ENCODE data around the gene TRMT6.

Gene TRMT6

DNA sequence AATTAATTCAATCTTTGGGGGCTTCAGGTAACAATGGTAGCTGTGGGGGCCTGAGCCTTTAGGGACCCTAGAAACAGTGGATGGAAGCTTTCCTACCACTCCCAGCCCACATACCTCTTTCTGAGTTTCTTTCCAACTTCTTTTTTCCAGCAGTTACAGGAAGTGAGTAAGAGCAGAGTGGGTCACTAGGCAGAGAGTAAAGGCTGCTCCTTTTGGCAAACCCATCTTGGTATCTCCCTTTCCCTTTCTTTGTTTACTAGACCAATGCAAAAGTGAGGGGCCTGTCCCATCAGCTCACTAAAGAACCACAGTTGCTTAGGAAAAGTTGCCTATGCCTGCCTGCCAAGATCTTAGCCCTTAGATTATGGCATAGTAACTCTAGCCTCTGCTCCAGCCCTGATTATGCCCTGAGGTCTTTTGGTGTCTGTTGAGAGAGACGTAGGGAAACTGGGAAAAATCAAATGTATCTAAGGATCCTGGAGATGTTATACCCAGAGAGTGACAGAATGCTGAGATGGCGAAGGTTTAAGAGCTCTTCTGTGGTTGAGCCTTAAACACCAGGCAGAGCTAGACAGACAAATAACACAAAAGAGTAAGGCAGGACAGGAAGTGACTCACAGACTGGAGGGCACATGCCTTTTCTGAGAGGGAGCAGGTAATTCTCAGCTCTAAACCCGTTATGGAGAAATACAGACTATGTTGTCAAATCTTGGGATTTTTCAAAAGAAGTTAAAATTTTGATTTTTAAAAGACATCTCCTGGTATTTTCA, 31.3 kb downstream of the TRMT6 start:
- H2AK5ac ChIP-seq (ENCODE audit: low read length, severe bottlenecking), result no peak overlapping the region
- no peak overlapping the region for H2BK5ac ChIP-seq (ENCODE audit: low read depth, low read length, poor library complexity, severe bottlenecking)
- H3K27ac ChIP-seq (ENCODE audit: low read length, poor library complexity, severe bottlenecking), result peak overlapping the region; percentile 59
- no peak overlapping the region for H3K4me2 ChIP-seq (ENCODE audit: low read length, poor library complexity, severe bottlenecking)
- H2AFZ ChIP-seq (ENCODE audit: low read depth, low read length), result no peak overlapping the region
- peak; percentile 43 for DNase-seq
- no peak overlapping the region for H3K4me3 ChIP-seq (ENCODE audit: insufficient read depth in 1 of 2, low read depth in 1 of 2, low read length in 2 of 2)
- no peak overlapping the region for H3K18ac ChIP-seq (ENCODE audit: low read depth in 1 of 2, low read length in 2 of 2)
- WGBS, result 13% methylated on average over 2 of the region's 3 CpGs
- no peak overlapping the region for H2BK120ac ChIP-seq (ENCODE audit: low read depth, low read length)
- peak overlapping the region; percentile 13 for H4K8ac ChIP-seq (ENCODE audit: low read length)
- H4K91ac ChIP-seq (ENCODE audit: low read length), result no peak overlapping the region
- H3K4me1 ChIP-seq (ENCODE audit: control insufficient read depth, insufficient read depth, low read depth, low read length), result peaks cover 3% of the 10 kb centered on the region
- no peaks in the 10 kb centered on the region for H3K79me1 ChIP-seq (replicated peaks; ENCODE audit: low read length, poor library complexity, severe bottlenecking)
- H3K36me3 ChIP-seq (ENCODE audit: control insufficient read depth in 1 of 2, insufficient read depth in 2 of 2, low read depth in 1 of 2, low read length in 2 of 2), result no peaks in the 10 kb centered on the region
- H3K9ac ChIP-seq (ENCODE audit: low read length), result no peak overlapping the region
- H3K4ac ChIP-seq (ENCODE audit: low read depth in 1 of 2, low read length in 2 of 2), result no peak overlapping the region
- peak overlapping the region in 1 of 2 experiments; percentile 63 for H2BK12ac ChIP-seq (ENCODE audit: low read length in 2 of 2)
- no peak overlapping the region for H2BK15ac ChIP-seq (ENCODE audit: low read depth, poor library complexity, severe bottlenecking)
- H3K23ac ChIP-seq (ENCODE audit: low read length in 2 of 2), result no peak overlapping the region
- H3K14ac ChIP-seq (ENCODE audit: low read length in 2 of 2), result no peak overlapping the region
- H3K9me3 ChIP-seq (ENCODE audit: control insufficient read depth, low read length), result no peaks in the 10 kb centered on the region
- peaks cover 8 to 21% of the 10 kb centered on the region in 2 experiments for H3K27me3 ChIP-seq (ENCODE audit: control insufficient read depth in 1 of 2, insufficient read depth in 1 of 2, low read length in 2 of 2)

DNA sequence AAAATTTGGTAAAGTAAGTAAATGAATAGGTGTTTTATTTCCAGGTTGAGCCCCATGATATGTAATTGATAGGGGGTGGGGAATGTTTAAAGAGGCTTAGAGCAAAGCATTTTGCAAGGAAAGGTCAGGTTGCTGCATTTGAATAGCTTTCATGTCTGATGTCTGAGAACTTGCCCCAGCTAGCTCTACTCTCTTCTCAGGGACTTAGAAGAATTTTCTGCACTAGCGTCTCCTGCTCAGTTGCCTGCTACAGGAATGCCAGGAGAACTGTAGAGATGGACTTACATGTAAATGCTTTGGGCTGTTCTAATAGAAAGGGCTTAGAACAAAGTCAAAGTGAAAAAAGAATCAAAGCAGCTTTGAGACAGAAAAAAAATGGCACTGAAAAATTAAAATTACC, 35.5 kb downstream of the TRMT6 start:
- Histone ChIP-seq H2AFZ (ENCODE audit: low read depth, low read length) (no peak overlapping the region), H2BK12ac (ENCODE audit: low read length in 2 of 2) (no peak overlapping the region), H3K4me2 (ENCODE audit: low read length, poor library complexity, severe bottlenecking) (no peak overlapping the region), H2BK15ac (ENCODE audit: low read depth, poor library complexity, severe bottlenecking) (no peak overlapping the region), H3K4ac (ENCODE audit: low read depth in 1 of 2, low read length in 2 of 2) (no peak overlapping the region), H4K91ac (ENCODE audit: low read length) (no peak overlapping the region), H3K27ac (ENCODE audit: low read length, poor library complexity, severe bottlenecking) (no peak overlapping the region), H3K23ac (ENCODE audit: low read length in 2 of 2) (no peak overlapping the region), H3K4me1 (ENCODE audit: control insufficient read depth, insufficient read depth, low read depth, low read length) (peaks cover 8% of the 10 kb centered on the region), H3K18ac (ENCODE audit: low read depth in 1 of 2, low read length in 2 of 2) (no peak overlapping the region), H3K36me3 (ENCODE audit: control insufficient read depth in 1 of 2, insufficient read depth in 2 of 2, low read depth in 1 of 2, low read length in 2 of 2) (no peaks in the 10 kb centered on the region), H3K9ac (ENCODE audit: low read length) (no peak overlapping the region), H4K8ac (ENCODE audit: low read length) (no peak overlapping the region), H2AK5ac (ENCODE audit: low read length, severe bottlenecking) (no peak overlapping the region), H3K4me3 (ENCODE audit: insufficient read depth in 1 of 2, low read depth in 1 of 2, low read length in 2 of 2) (no peak overlapping the region), H3K27me3 (ENCODE audit: control insufficient read depth in 1 of 2, insufficient read depth in 1 of 2, low read length in 2 of 2) (peaks cover 8 to 25% of the 10 kb centered on the region in 2 experiments), H3K14ac (ENCODE audit: low read length in 2 of 2) (no peak overlapping the region), H2BK5ac (ENCODE audit: low read depth, low read length, poor library complexity, severe bottlenecking) (no peak overlapping the region), H3K79me1 (replicated peaks; ENCODE audit: low read length, poor library complexity, severe bottlenecking) (no peaks in the 10 kb centered on the region), H2BK120ac (ENCODE audit: low read depth, low read length) (no peak overlapping the region), H3K9me3 (ENCODE audit: control insufficient read depth, low read length) (no peaks in the 10 kb centered on the region)
- 20% methylated on average over 1 of the region's 1 CpG for WGBS
- no peak for DNase-seq

DNA sequence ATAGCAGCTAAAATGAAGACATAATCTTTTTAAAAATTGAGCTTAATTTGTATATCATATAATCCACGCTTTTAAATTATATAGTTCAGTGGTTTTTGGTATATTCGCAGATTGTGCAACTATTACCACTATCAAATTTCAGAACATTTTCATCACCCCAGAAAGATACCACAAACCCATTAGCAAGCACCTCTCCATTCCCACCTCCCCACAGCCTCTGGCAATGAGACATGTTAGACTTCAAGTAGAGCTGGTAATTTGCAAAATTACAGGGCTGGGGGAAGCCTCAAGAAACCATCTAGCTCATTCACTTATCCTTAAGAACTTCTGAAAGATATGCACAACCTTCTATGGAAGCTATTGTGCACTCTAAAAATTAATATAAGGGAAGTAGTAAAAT, 37.2 kb downstream of the TRMT6 start:
- H3K9me3 ChIP-seq (ENCODE audit: control insufficient read depth, low read length), result no peaks in the 10 kb centered on the region
- no peak overlapping the region for H3K9ac ChIP-seq (ENCODE audit: low read length)
- H3K4me3 ChIP-seq (ENCODE audit: insufficient read depth in 1 of 2, low read depth in 1 of 2, low read length in 2 of 2), result no peak overlapping the region
- no peak overlapping the region for H3K4me2 ChIP-seq (ENCODE audit: low read length, poor library complexity, severe bottlenecking)
- no peak overlapping the region for H3K4ac ChIP-seq (ENCODE audit: low read depth in 1 of 2, low read length in 2 of 2)
- no peak overlapping the region for H2BK12ac ChIP-seq (ENCODE audit: low read length in 2 of 2)
- H4K91ac ChIP-seq (ENCODE audit: low read length), result no peak overlapping the region
- H4K8ac ChIP-seq (ENCODE audit: low read length), result no peak overlapping the region
- no peak overlapping the region for H3K18ac ChIP-seq (ENCODE audit: low read depth in 1 of 2, low read length in 2 of 2)
- peaks cover 8 to 35% of the 10 kb centered on the region in 2 experiments for H3K27me3 ChIP-seq (ENCODE audit: control insufficient read depth in 1 of 2, insufficient read depth in 1 of 2, low read length in 2 of 2)
- H3K23ac ChIP-seq (ENCODE audit: low read length in 2 of 2), result no peak overlapping the region
- no peak overlapping the region for H3K14ac ChIP-seq (ENCODE audit: low read length in 2 of 2)
- no peak overlapping the region for H2BK5ac ChIP-seq (ENCODE audit: low read depth, low read length, poor library complexity, severe bottlenecking)
- H2BK120ac ChIP-seq (ENCODE audit: low read depth, low read length), result no peak overlapping the region
- H2BK15ac ChIP-seq (ENCODE audit: low read depth, poor library complexity, severe bottlenecking), result no peak overlapping the region
- no peaks in the 10 kb centered on the region for H3K79me1 ChIP-seq (replicated peaks; ENCODE audit: low read length, poor library complexity, severe bottlenecking)
- H3K36me3 ChIP-seq (ENCODE audit: control insufficient read depth in 1 of 2, insufficient read depth in 2 of 2, low read depth in 1 of 2, low read length in 2 of 2), result no peaks in the 10 kb centered on the region
- peaks cover 5% of the 10 kb centered on the region for H3K4me1 ChIP-seq (ENCODE audit: control insufficient read depth, insufficient read depth, low read depth, low read length)
- WGBS, result 80% methylated on average over 1 of the region's 2 CpGs
- no peak overlapping the region for H3K27ac ChIP-seq (ENCODE audit: low read length, poor library complexity, severe bottlenecking)
- DNase-seq, result no peak
- no peak overlapping the region for H2AFZ ChIP-seq (ENCODE audit: low read depth, low read length)
- H2AK5ac ChIP-seq (ENCODE audit: low read length, severe bottlenecking), result no peak overlapping the region

DNA sequence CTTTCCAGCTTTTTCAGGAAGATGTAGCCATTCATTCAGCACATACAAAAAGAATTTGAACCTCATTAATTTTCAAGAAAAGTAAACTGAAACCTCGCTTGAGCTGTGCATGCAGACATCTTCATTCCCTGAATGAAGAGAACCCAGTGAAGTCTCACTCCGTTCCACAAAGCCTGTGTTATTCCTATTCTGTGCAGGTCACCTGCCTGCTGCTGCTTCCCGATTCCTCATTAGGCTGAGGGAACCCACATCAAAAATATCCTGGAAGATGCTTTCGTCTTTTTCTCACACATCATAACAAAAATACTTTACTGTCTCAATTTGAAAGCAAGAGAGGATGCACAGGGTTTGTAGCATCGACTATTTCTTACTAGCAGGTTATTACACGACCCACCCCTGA, 40.1 kb downstream of the TRMT6 start:
- H2BK15ac ChIP-seq (ENCODE audit: low read depth, poor library complexity, severe bottlenecking), result no peak overlapping the region
- no peak overlapping the region for H2BK5ac ChIP-seq (ENCODE audit: low read depth, low read length, poor library complexity, severe bottlenecking)
- H3K23ac ChIP-seq (ENCODE audit: low read length in 2 of 2), result no peak overlapping the region
- no peak for DNase-seq
- H3K79me1 ChIP-seq (replicated peaks; ENCODE audit: low read length, poor library complexity, severe bottlenecking), result no peaks in the 10 kb centered on the region
- H3K18ac ChIP-seq (ENCODE audit: low read depth in 1 of 2, low read length in 2 of 2), result no peak overlapping the region
- H3K4ac ChIP-seq (ENCODE audit: low read depth in 1 of 2, low read length in 2 of 2), result no peak overlapping the region
- no peaks in the 10 kb centered on the region for H3K9me3 ChIP-seq (ENCODE audit: control insufficient read depth, low read length)
- 74% methylated on average over 5 of the region's 6 CpGs for WGBS
- H3K36me3 ChIP-seq (ENCODE audit: control insufficient read depth in 1 of 2, insufficient read depth in 2 of 2, low read depth in 1 of 2, low read length in 2 of 2), result no peaks in the 10 kb centered on the region
- no peak overlapping the region for H3K14ac ChIP-seq (ENCODE audit: low read length in 2 of 2)
- H2AK5ac ChIP-seq (ENCODE audit: low read length, severe bottlenecking), result no peak overlapping the region
- H2BK12ac ChIP-seq (ENCODE audit: low read length in 2 of 2), result no peak overlapping the region
- H3K9ac ChIP-seq (ENCODE audit: low read length), result no peak overlapping the region
- H2BK120ac ChIP-seq (ENCODE audit: low read depth, low read length), result no peak overlapping the region
- no peak overlapping the region for H3K4me3 ChIP-seq (ENCODE audit: insufficient read depth in 1 of 2, low read depth in 1 of 2, low read length in 2 of 2)
- no peak overlapping the region for H4K8ac ChIP-seq (ENCODE audit: low read length)
- H3K4me1 ChIP-seq (ENCODE audit: control insufficient read depth, insufficient read depth, low read depth, low read length), result peaks cover 5% of the 10 kb centered on the region
- H3K27me3 ChIP-seq (ENCODE audit: control insufficient read depth in 1 of 2, insufficient read depth in 1 of 2, low read length in 2 of 2), result peaks cover 17 to 56% of the 10 kb centered on the region in 2 experiments
- H3K27ac ChIP-seq (ENCODE audit: low read length, poor library complexity, severe bottlenecking), result no peak overlapping the region
- H4K91ac ChIP-seq (ENCODE audit: low read length), result no peak overlapping the region
- no peak overlapping the region for H2AFZ ChIP-seq (ENCODE audit: low read depth, low read length)
- no peak overlapping the region for H3K4me2 ChIP-seq (ENCODE audit: low read length, poor library complexity, severe bottlenecking)
